ENCODE measurements around the gene RHBDD2.
"Not testable (repeated sequence)": the region's sequence is repeated elsewhere in the genome, so short reads cannot be mapped to it uniquely, and the experiment has no call there.

The RHBDD2 gene

GRCh38 chr7:75878769-75879611 is at the start of gene RHBDD2:
RHBDD2 (plus strand) TSS chr7:75879034; CDS start chr7:75879083, 49 bp downstream.
- DNase-seq (ENCODE audit: extremely low read depth in 1 of 2, low read depth in 1 of 2): peak; percentile 91 to 95

- DNase-seq (ENCODE audit: extremely low read depth in 1 of 2, low read depth in 1 of 2): not testable (repeated sequence)
Observed at GRCh38 chr7:75829656-75830055, 49.2 kb upstream of the RHBDD2 start.

- no peak for DNase-seq (ENCODE audit: extremely low read depth in 1 of 2, low read depth in 1 of 2)
Observed at GRCh38 chr7:75830978-75831377, 47.9 kb upstream of the RHBDD2 start.

- not testable (repeated sequence) for DNase-seq (ENCODE audit: extremely low read depth in 1 of 2, low read depth in 1 of 2)
Observed at GRCh38 chr7:75833662-75834061, 45.2 kb upstream of the RHBDD2 start.

- DNase-seq (ENCODE audit: extremely low read depth in 1 of 2, low read depth in 1 of 2): no peak
Observed at GRCh38 chr7:75835688-75836285, 43.0 kb upstream of the RHBDD2 start.

GRCh38 chr7:75836798-75837197 is 42.0 kb upstream of the RHBDD2 start:
- DNase-seq (ENCODE audit: extremely low read depth in 1 of 2, low read depth in 1 of 2): no peak

GRCh38 chr7:75838281-75838930 is 40.4 kb upstream of the RHBDD2 start:
- not testable (repeated sequence) for DNase-seq (ENCODE audit: extremely low read depth in 1 of 2, low read depth in 1 of 2)

- DNase-seq (ENCODE audit: extremely low read depth in 1 of 2, low read depth in 1 of 2): no peak
Observed at GRCh38 chr7:75840029-75840428, 38.8 kb upstream of the RHBDD2 start.

GRCh38 chr7:75842836-75843446 is 35.9 kb upstream of the RHBDD2 start:
- peak in 1 of 2 donors; percentile 44 for DNase-seq (ENCODE audit: extremely low read depth in 1 of 2, low read depth in 1 of 2)

- DNase-seq (ENCODE audit: extremely low read depth in 1 of 2, low read depth in 1 of 2): no peak
Observed at GRCh38 chr7:75843613-75844116, 35.2 kb upstream of the RHBDD2 start.

- no peak for DNase-seq (ENCODE audit: extremely low read depth in 1 of 2, low read depth in 1 of 2)
Observed at GRCh38 chr7:75844158-75844557, 34.7 kb upstream of the RHBDD2 start.

GRCh38 chr7:75845132-75845531 is 33.7 kb upstream of the RHBDD2 start:
- DNase-seq (ENCODE audit: extremely low read depth in 1 of 2, low read depth in 1 of 2): not testable (repeated sequence)

GRCh38 chr7:75847707-75848106 is 31.1 kb upstream of the RHBDD2 start:
- no peak for DNase-seq (ENCODE audit: extremely low read depth in 1 of 2, low read depth in 1 of 2)

GRCh38 chr7:75849573-75849972 is 29.3 kb upstream of the RHBDD2 start:
- DNase-seq (ENCODE audit: extremely low read depth in 1 of 2, low read depth in 1 of 2): no peak

- DNase-seq (ENCODE audit: extremely low read depth in 1 of 2, low read depth in 1 of 2): no peak
Observed at GRCh38 chr7:75850235-75850634, 28.6 kb upstream of the RHBDD2 start.

GRCh38 chr7:75854233-75854632 is 24.6 kb upstream of the RHBDD2 start:
- DNase-seq (ENCODE audit: extremely low read depth in 1 of 2, low read depth in 1 of 2): no peak

GRCh38 chr7:75854813-75855345 is 24.0 kb upstream of the RHBDD2 start:
- DNase-seq (ENCODE audit: extremely low read depth in 1 of 2, low read depth in 1 of 2): not testable (repeated sequence)

- DNase-seq (ENCODE audit: extremely low read depth in 1 of 2, low read depth in 1 of 2): no peak
Observed at GRCh38 chr7:75856536-75856935, 22.3 kb upstream of the RHBDD2 start.

GRCh38 chr7:75858410-75858809 is 20.4 kb upstream of the RHBDD2 start:
- no peak for DNase-seq (ENCODE audit: extremely low read depth in 1 of 2, low read depth in 1 of 2)

- DNase-seq (ENCODE audit: extremely low read depth in 1 of 2, low read depth in 1 of 2): no peak
Observed at GRCh38 chr7:75861636-75862035, 17.2 kb upstream of the RHBDD2 start.

GRCh38 chr7:75864251-75864650 is 14.6 kb upstream of the RHBDD2 start:
- not testable (repeated sequence) for DNase-seq (ENCODE audit: extremely low read depth in 1 of 2, low read depth in 1 of 2)
